ENCODE data around the gene ANAPC5.
"Not testable (repeated sequence)": the region's sequence is repeated elsewhere in the genome, so short reads cannot be mapped to it uniquely, and the experiment has no call there.

The ANAPC5 gene

GRCh38 chr12:121351820-121352681 lies at the start of gene ANAPC5:
ANAPC5 (minus strand) TSS chr12:121352411; CDS start chr12:121352340, 71 bp downstream.
- peak; percentile 95 for DNase-seq (ENCODE audit: low read depth)

- no peak for DNase-seq (ENCODE audit: low read depth)
Measured at GRCh38 chr12:121400332-121401139, 48.3 kb upstream of the ANAPC5 start.

- peak; percentile 95 for DNase-seq (ENCODE audit: low read depth)
Measured at GRCh38 chr12:121399391-121400331, 47.5 kb upstream of the ANAPC5 start, which contains the start of gene RNF34. RNF34 (plus strand) TSS chr12:121400118; CDS start chr12:121400213, 95 bp downstream.

- no peak for DNase-seq (ENCODE audit: low read depth)
Measured at GRCh38 chr12:121398355-121398754, 46.1 kb upstream of the ANAPC5 start.

GRCh38 chr12:121397521-121397920 lies 45.3 kb upstream of the ANAPC5 start:
- no peak for DNase-seq (ENCODE audit: low read depth)

- no peak for DNase-seq (ENCODE audit: low read depth)
Measured at GRCh38 chr12:121392325-121392716, 40.1 kb upstream of the ANAPC5 start.

GRCh38 chr12:121391619-121392324 lies 39.6 kb upstream of the ANAPC5 start:
- no peak for DNase-seq (ENCODE audit: low read depth)

GRCh38 chr12:121390856-121391255 lies 38.6 kb upstream of the ANAPC5 start:
- no peak for DNase-seq (ENCODE audit: low read depth)

- DNase-seq (ENCODE audit: low read depth) = peak; percentile 36
Measured at GRCh38 chr12:121388421-121388981, 36.3 kb upstream of the ANAPC5 start.

GRCh38 chr12:121384891-121385290 lies 32.7 kb upstream of the ANAPC5 start:
- DNase-seq (ENCODE audit: low read depth) = not testable (repeated sequence)

GRCh38 chr12:121383601-121384021 lies 31.4 kb upstream of the ANAPC5 start:
- no peak for DNase-seq (ENCODE audit: low read depth)

GRCh38 chr12:121379945-121380344 lies 27.7 kb upstream of the ANAPC5 start:
- no peak for DNase-seq (ENCODE audit: low read depth)

GRCh38 chr12:121378736-121379135 lies 26.5 kb upstream of the ANAPC5 start:
- DNase-seq (ENCODE audit: low read depth) = no peak

- no peak for DNase-seq (ENCODE audit: low read depth)
Measured at GRCh38 chr12:121376754-121377697, 24.8 kb upstream of the ANAPC5 start.

GRCh38 chr12:121374945-121375584 lies 22.9 kb upstream of the ANAPC5 start:
- not testable (repeated sequence) for DNase-seq (ENCODE audit: low read depth)

GRCh38 chr12:121374336-121374735 lies 22.1 kb upstream of the ANAPC5 start:
- not testable (repeated sequence) for DNase-seq (ENCODE audit: low read depth)

GRCh38 chr12:121373755-121374154 lies 21.5 kb upstream of the ANAPC5 start:
- no peak for DNase-seq (ENCODE audit: low read depth)

GRCh38 chr12:121371404-121371803 lies 19.2 kb upstream of the ANAPC5 start:
- DNase-seq (ENCODE audit: low read depth) = no peak

GRCh38 chr12:121366063-121366459 lies 13.8 kb upstream of the ANAPC5 start:
- no peak for DNase-seq (ENCODE audit: low read depth)
